Gastroesophageal sphincter (tissue), 4 donors: ENCODE data around the gene RIPK4. TPM values are rescaled to one million over a fixed set of nuclear protein-coding genes. Genes with fewer than 3 reads are reported as not detected.

Experiments
- ATAC-seq: fragments of 150-250 bp; one replicate; pipeline ENCODE4 v1.9.1; 2016; ENCODE audit warnings: mild to moderate bottlenecking, moderate library complexity
- H3K27ac ChIP-seq, 4 donors: fragments of 200-600 bp; sonication (generic) in 3 of 4; 1 replicate in 3 of 4; 2 replicates in 1 of 4; pipeline ENCODE4 v1.5.1; 2016 to 2019
- H3K27me3 ChIP-seq: fragments of 200-600 bp; sonication (generic); one replicate; pipeline ENCODE4 v1.5.1; 2019
- H3K36me3 ChIP-seq, 2 donors: fragments of 200-600 bp; sonication (generic); one replicate each; pipeline ENCODE4 v1.5.1; 2019; ENCODE audit warnings: control low read depth in 1 of 2
- H3K4me1 ChIP-seq, 3 donors: fragments of 200-600 bp; sonication (generic); 1 replicate in 2 of 3; 2 replicates in 1 of 3; pipeline ENCODE4 v1.5.1; 2016 to 2019; ENCODE audit warnings: control low read depth in 2 of 3
- H3K4me3 ChIP-seq, 2 donors: fragments of 200-600 bp; sonication (generic); one replicate each; pipeline ENCODE4 v1.5.1; 2019; ENCODE audit warnings: mild to moderate bottlenecking in 1 of 2, moderate library complexity in 1 of 2
- H3K9me3 ChIP-seq, 3 donors: fragments of 200-600 bp; sonication (generic); one replicate each; pipeline ENCODE4 v1.5.1; 2017 to 2019; ENCODE audit warnings: control low read depth in 2 of 3
- CTCF ChIP-seq, 4 experiments: fragments of 200-600 bp in 2 of 4; fragments of 450-650 bp in 2 of 4; sonication (generic) in 1 of 4; IDR thresholded peaks; one replicate each; pipeline ENCODE4 v1.5.1; 2017 to 2019; ENCODE audit warnings: antibody characterized with exemption in 4 of 4, mild to moderate bottlenecking in 2 of 4, moderate library complexity in 2 of 4
- EP300 ChIP-seq: sonication (generic); formaldehyde crosslinking; IDR thresholded peaks from one replicate; pipeline ENCODE4 v1.6.1; 2017; ENCODE audit warnings: antibody characterized with exemption, mild to moderate bottlenecking
- POLR2A ChIP-seq, 2 donors: fragments of 450-650 bp; IDR thresholded peaks; one replicate each; pipeline ENCODE4 v1.6.1; 2017; ENCODE audit warnings: antibody characterized with exemption in 2 of 2, mild to moderate bottlenecking in 2 of 2, moderate library complexity in 1 of 2
- POLR2AphosphoS5 ChIP-seq: sonication (generic); formaldehyde crosslinking; IDR thresholded peaks from one replicate; pipeline ENCODE4 v1.6.1; 2017; ENCODE audit warnings: antibody characterized with exemption
- WGBS, 2 donors: methylation state at CpG; one replicate each; pipeline ENCODE4 v1.1.5; 2018; ENCODE audit warnings: low coverage in 1 of 2; 5-methylcytosine and 5-hydroxymethylcytosine counted together
- total RNA-seq, 4 donors: library from RNA; depleted of rRNA; stranded (reverse); fragments of >200 nt; gene quantifications; one replicate each; pipeline ENCODE4 v1.1.0, GENCODE V29; 2016

RIPK4 gene
- total RNA-seq, 4 donors from 2014 or later = 0.40 to 5.8 (median 1.5) TPM

- Histone ChIP-seq H3K9me3 (no peaks in the 10 kb centered on the region), H3K27ac (no peak overlapping the region), H3K4me3 (no peak overlapping the region), H3K4me1 (no peaks in the 10 kb centered on the region), H3K36me3 (no peaks in the 10 kb centered on the region), H3K27me3 (peaks cover 23% of the 10 kb centered on the region)
- WGBS, 2 donors = no CpG with 5 or more reads among the region's 10 CpGs
- ATAC-seq = no peak
- TF ChIP-seq POLR2A (IDR thresholded peaks at IDR 0.05) (no peak), CTCF (IDR thresholded peaks at IDR 0.05) (no peak), POLR2AphosphoS5 (no peak), EP300 (no peak)
These were observed 12.4 kb downstream of the RIPK4 start for GRCh38 chr21:41754479-41754891.

GRCh38 chr21:41753006-41753898, 13.6 kb downstream of the RIPK4 start:
- Histone ChIP-seq H3K4me3 (no peak overlapping the region), H3K27me3 (peaks cover 26% of the 10 kb centered on the region), H3K4me1 (no peaks in the 10 kb centered on the region), H3K36me3 (no peaks in the 10 kb centered on the region), H3K27ac (no peak overlapping the region), H3K9me3 (no peaks in the 10 kb centered on the region)
- TF ChIP-seq POLR2AphosphoS5 (no peak), EP300 (no peak), CTCF (IDR thresholded peaks at IDR 0.05) (no peak), POLR2A (IDR thresholded peaks at IDR 0.05) (no peak)
- no peak for ATAC-seq
- WGBS, 2 donors = 66% methylated on average over 12 to 15 of the region's 16 CpGs

GRCh38 chr21:41752231-41752681, 14.6 kb downstream of the RIPK4 start:
- no peak overlapping the region for H3K27ac ChIP-seq
- H3K4me1 ChIP-seq = no peaks in the 10 kb centered on the region
- H3K27me3 ChIP-seq = peaks cover 28% of the 10 kb centered on the region
- H3K4me3 ChIP-seq = no peak overlapping the region
- H3K9me3 ChIP-seq = no peaks in the 10 kb centered on the region
- no peaks in the 10 kb centered on the region for H3K36me3 ChIP-seq
- ATAC-seq = no peak
- no CpG with 5 or more reads among the region's 13 CpGs for WGBS, 2 donors
- TF ChIP-seq EP300 = no peak
- no peak for TF ChIP-seq CTCF (IDR thresholded peaks at IDR 0.05)
- TF ChIP-seq POLR2A (IDR thresholded peaks at IDR 0.05) = no peak
- no peak for TF ChIP-seq POLR2AphosphoS5

- no peak for ATAC-seq
- WGBS, 2 donors = 33 to 40% methylated on average over 3 to 4 of the region's 12 CpGs
- Histone ChIP-seq H3K27ac (no peak overlapping the region), H3K36me3 (no peaks in the 10 kb centered on the region), H3K4me3 (no peak overlapping the region), H3K27me3 (peaks cover 34% of the 10 kb centered on the region), H3K4me1 (no peaks in the 10 kb centered on the region), H3K9me3 (no peaks in the 10 kb centered on the region)
- no peak for TF ChIP-seq CTCF (IDR thresholded peaks at IDR 0.05)
These were observed 15.2 kb downstream of the RIPK4 start for GRCh38 chr21:41751611-41752011.
